Loucy (cell line): ENCODE results near the gene SPTLC1.

Experiments used
- CTCF ChIP-seq: fragments of 200-600 bp; sonication (generic); conservative IDR thresholded peaks from 2 replicates; pipeline ENCODE4 v1.5.1; 2014; ENCODE audit warnings: mild to moderate bottlenecking, antibody characterized with exemption, low read length
- EZH2phosphoT487 ChIP-seq: fragments of 200-600 bp; IDR thresholded peaks from 2 replicates; pipeline ENCODE4 v1.6.1; 2018; ENCODE audit warnings: antibody characterized with exemption, mild to moderate bottlenecking, moderate library complexity, borderline replicate concordance

- no peak for TF ChIP-seq CTCF
- no peak for TF ChIP-seq EZH2phosphoT487
Observed at GRCh38 chr9:92001244-92001643, 114.0 kb downstream of the SPTLC1 start.
